Osteoblast (primary cell): ENCODE results near the gene DCC. TPM values are rescaled to one million over a fixed set of nuclear protein-coding genes. Genes with fewer than 3 reads are reported as not detected.

ENCODE experiments used
- DNase-seq: peaks from one replicate; pipeline ENCODE4 v3.0.0; 2011; ENCODE audit warnings: low spot score, mixed read lengths; ENCODE audit not compliant: insufficient read length; ENCODE audit errors: missing footprints
- H2AFZ ChIP-seq: 2 replicates; pipeline ENCODE4 v1.6.0; 2011; ENCODE audit warnings: mild to moderate bottlenecking, low read length
- H3K27ac ChIP-seq: 2 replicates; pipeline ENCODE4 v1.5.1; 2011; ENCODE audit warnings: mild to moderate bottlenecking, low read depth, low read length, moderate library complexity
- H3K27me3 ChIP-seq: 2 replicates; pipeline ENCODE4 v1.6.0; 2012; ENCODE audit warnings: mild to moderate bottlenecking, control low read depth, inconsistent platforms, low read length, moderate library complexity; ENCODE audit not compliant: insufficient read depth
- H3K36me3 ChIP-seq: 2 replicates; pipeline ENCODE4 v1.5.1; 2011; ENCODE audit warnings: mild to moderate bottlenecking, low read length, control low read depth, moderate library complexity; ENCODE audit not compliant: insufficient read depth
- H3K4me1 ChIP-seq: 2 replicates; pipeline ENCODE4 v1.5.1; 2011; ENCODE audit warnings: mild to moderate bottlenecking, low read length, control low read depth, moderate library complexity; ENCODE audit not compliant: insufficient read depth
- H3K4me2 ChIP-seq: 2 replicates; pipeline ENCODE4 v1.6.0; 2011; ENCODE audit warnings: mild to moderate bottlenecking, low read length; ENCODE audit not compliant: insufficient read depth
- H3K4me3 ChIP-seq: fragments of 200-600 bp; sonication (generic); 3 replicates; pipeline ENCODE4 v1.5.1; 2012; ENCODE audit warnings: mild to moderate bottlenecking, low read length, inconsistent platforms; ENCODE audit not compliant: insufficient read depth
- H3K79me2 ChIP-seq: 2 replicates; pipeline ENCODE4 v1.6.0; 2012; ENCODE audit warnings: mild to moderate bottlenecking, low read length, control low read depth, inconsistent platforms; ENCODE audit not compliant: insufficient read depth
- H3K9me3 ChIP-seq: 2 replicates; pipeline ENCODE4 v1.5.1; 2011; ENCODE audit warnings: low read depth, low read length, control low read depth
- H4K20me1 ChIP-seq: 2 replicates; pipeline ENCODE4 v1.6.0; 2012; ENCODE audit warnings: mild to moderate bottlenecking, low read length, control low read depth; ENCODE audit not compliant: insufficient read depth
- CTCF ChIP-seq: IDR thresholded peaks from 2 replicates; pipeline ENCODE4 v1.5.1; 2011; ENCODE audit warnings: mild to moderate bottlenecking, low read depth, low read length, moderate library complexity; ENCODE audit errors: extremely low read depth
- total RNA-seq: library from RNA; depleted of rRNA; stranded (reverse); fragments of >200 nt; gene quantifications from 2 replicates; pipeline ENCODE4 v1.2.3, GENCODE V29; 2012

DCC gene
- total RNA-seq, 1 donor: not detected

- no peak overlapping the region for H2AFZ ChIP-seq
- H3K27me3 ChIP-seq: no peaks in the 10 kb centered on the region
- DNase-seq: no peak
- no peaks in the 10 kb centered on the region for H3K79me2 ChIP-seq
- H3K4me3 ChIP-seq: no peak overlapping the region
- no peaks in the 10 kb centered on the region for H4K20me1 ChIP-seq
- H3K9me3 ChIP-seq: no peaks in the 10 kb centered on the region
- H3K4me1 ChIP-seq: no peaks in the 10 kb centered on the region
- H3K4me2 ChIP-seq: no peak overlapping the region
- H3K27ac ChIP-seq: no peak overlapping the region
- no peak for TF ChIP-seq CTCF
- H3K36me3 ChIP-seq: no peaks in the 10 kb centered on the region
Observed at GRCh38 chr18:53382870-53383269, 1042.9 kb downstream of the DCC start.

- no peaks in the 10 kb centered on the region for H3K79me2 ChIP-seq
- H3K36me3 ChIP-seq: no peaks in the 10 kb centered on the region
- no peak overlapping the region for H3K4me3 ChIP-seq
- no peak for DNase-seq
- H3K4me2 ChIP-seq: no peak overlapping the region
- H3K9me3 ChIP-seq: no peaks in the 10 kb centered on the region
- no peaks in the 10 kb centered on the region for H3K4me1 ChIP-seq
- H3K27ac ChIP-seq: no peak overlapping the region
- H4K20me1 ChIP-seq: no peaks in the 10 kb centered on the region
- no peak overlapping the region for H2AFZ ChIP-seq
- H3K27me3 ChIP-seq: no peaks in the 10 kb centered on the region
- no peak for TF ChIP-seq CTCF
Observed at GRCh38 chr18:53385889-53386288, 1045.9 kb downstream of the DCC start.

GRCh38 chr18:53387581-53387980, 1047.6 kb downstream of the DCC start:
- H3K4me3 ChIP-seq: no peak overlapping the region
- H4K20me1 ChIP-seq: no peaks in the 10 kb centered on the region
- H3K4me2 ChIP-seq: no peak overlapping the region
- no peaks in the 10 kb centered on the region for H3K79me2 ChIP-seq
- H3K27ac ChIP-seq: no peak overlapping the region
- H3K9me3 ChIP-seq: no peaks in the 10 kb centered on the region
- H3K27me3 ChIP-seq: no peaks in the 10 kb centered on the region
- no peak for DNase-seq
- H3K36me3 ChIP-seq: no peaks in the 10 kb centered on the region
- H2AFZ ChIP-seq: no peak overlapping the region
- no peaks in the 10 kb centered on the region for H3K4me1 ChIP-seq
- TF ChIP-seq CTCF: no peak

- no peaks in the 10 kb centered on the region for H3K36me3 ChIP-seq
- DNase-seq: no peak
- H3K79me2 ChIP-seq: no peaks in the 10 kb centered on the region
- H3K4me2 ChIP-seq: no peak overlapping the region
- no peak overlapping the region for H2AFZ ChIP-seq
- no peaks in the 10 kb centered on the region for H3K4me1 ChIP-seq
- no peaks in the 10 kb centered on the region for H4K20me1 ChIP-seq
- no peaks in the 10 kb centered on the region for H3K27me3 ChIP-seq
- H3K27ac ChIP-seq: no peak overlapping the region
- no peak for TF ChIP-seq CTCF
- no peaks in the 10 kb centered on the region for H3K9me3 ChIP-seq
- no peak overlapping the region for H3K4me3 ChIP-seq
Observed at GRCh38 chr18:53402670-53403069, 1062.7 kb downstream of the DCC start.
